Spleen (tissue), 11 donors: ENCODE measurements around the gene FAAP100. TPM values are rescaled to one million over a fixed set of nuclear protein-coding genes. Genes with fewer than 3 reads are reported as not detected.

Experiments used
- DNase-seq: peaks from one replicate; pipeline ENCODE4 v3.0.0-alpha.2; 2020
- H3K27ac ChIP-seq, 8 donors: fragments of 200-600 bp; sonication (generic) in 7 of 8; 1 replicate in 4 of 8; 2 replicates in 4 of 8; pipeline versions ENCODE4 v1.5.0 to v1.8.0; 2016 to 2021; ENCODE audit warnings: inconsistent platforms in 4 of 8, mild to moderate bottlenecking in 4 of 8, moderate library complexity in 1 of 8
- H3K27me3 ChIP-seq, 7 donors: fragments of 200-600 bp; sonication (generic) in 6 of 7; replicated peaks in 1 of 7; 1 replicate in 4 of 7; 2 replicates in 3 of 7; pipeline versions ENCODE4 v1.5.0 to v1.8.0; 2016 to 2021; ENCODE audit warnings: inconsistent platforms in 3 of 7, mild to moderate bottlenecking in 1 of 7
- H3K36me3 ChIP-seq, 6 donors: fragments of 200-600 bp; sonication (generic) in 5 of 6; 1 replicate in 4 of 6; 2 replicates in 2 of 6; pipeline versions ENCODE4 v1.5.0 to v1.8.0; 2016 to 2021; ENCODE audit warnings: inconsistent platforms in 2 of 6
- H3K4me1 ChIP-seq, 6 donors: fragments of 200-600 bp; sonication (generic) in 5 of 6; 1 replicate in 3 of 6; 2 replicates in 3 of 6; pipeline versions ENCODE4 v1.5.0 to v1.8.0; 2016 to 2021; ENCODE audit warnings: inconsistent platforms in 3 of 6
- H3K4me3 ChIP-seq, 8 donors: fragments of 200-600 bp; sonication (generic) in 7 of 8; 1 replicate in 4 of 8; 2 replicates in 4 of 8; pipeline versions ENCODE4 v1.5.0 to v1.8.0; 2016 to 2021; ENCODE audit warnings: inconsistent platforms in 4 of 8, mild to moderate bottlenecking in 4 of 8, moderate library complexity in 2 of 8
- H3K9me3 ChIP-seq, 8 donors: fragments of 200-600 bp; sonication (generic) in 7 of 8; 1 replicate in 4 of 8; 2 replicates in 4 of 8; pipeline versions ENCODE4 v1.5.0 to v1.8.0; 2016 to 2021; ENCODE audit warnings: inconsistent platforms in 4 of 8
- CTCF ChIP-seq, 11 experiments: fragments of 200-600 bp in 7 of 11; fragments of 450-650 bp in 4 of 11; sonication (generic) in 4 of 11; IDR thresholded peaks in 8 of 11; conservative IDR thresholded peaks in 3 of 11; 1 replicate in 7 of 11; 2 replicates in 4 of 11; pipeline versions ENCODE4 v1.4.0 to v1.8.0; 2016 to 2021; ENCODE audit warnings: antibody characterized with exemption in 11 of 11, inconsistent platforms in 4 of 11, mild to moderate bottlenecking in 1 of 11
- POLR2A ChIP-seq, 3 donors: fragments of 450-650 bp; IDR thresholded peaks; one replicate each; pipeline ENCODE4 v1.5.1; 2017; ENCODE audit warnings: antibody characterized with exemption in 3 of 3, mild to moderate bottlenecking in 1 of 3
- POLR2AphosphoS5 ChIP-seq, 3 donors: sonication (generic); formaldehyde crosslinking; IDR thresholded peaks; one replicate each; pipeline ENCODE4 v1.5.1; 2017; ENCODE audit warnings: antibody characterized with exemption in 3 of 3
- WGBS, 5 donors: extraction: QIAGEN DNeasy Blood & Tissue Kit in 3 of 5; methylation state at CpG; one replicate each; pipeline versions ENCODE4 v1.1.5 to v1.1.7; 2013 to 2018; 5-methylcytosine and 5-hydroxymethylcytosine counted together
- intact Hi-C: fragments of 100-400 bp; cut with DNase I; formaldehyde crosslinking; loops from one replicate; pipeline ENCODE4 v1.15.0; 2023; ENCODE audit warnings: low total_unique reads
- polyA plus RNA-seq, 3 donors: library from polyadenylated mRNA; stranded (reverse); fragments of 200-250 nt; gene quantifications; one replicate each; pipeline ENCODE4 v1.2.1, GENCODE V29; 2013
- total RNA-seq, 7 donors: library from RNA; depleted of rRNA in 3 of 7; stranded (reverse); fragments of >200 nt in 3 of 7; fragmentation: NEBNext Ultra II Directional in 4 of 7; extraction: Animal tissue kit (Norgen Biotek cat#: 25700) in 4 of 7; gene quantifications; one replicate each; pipeline versions ENCODE4 v1.1.0 to v1.2.1, GENCODE V29; 2016 to 2021
- donor health status: healthy with polysubstance abuse.
- donor health status: DM: no; HTN: no; CAD: no; lungs with moderate emphysema.
- donor health status: DM: no; HTN: no; CAD: no.
- donor health status: Bipolar disorder and iron deficiency.
- donor health status: healthy.
- donor health status: DM: no; HTN: no; CAD: no.
- donor health status: DM: yes; HTN: yes; CAD: no.

FAAP100 gene
- total and polyA plus RNA-seq, 10 donors = 32.2 to 77.2 (median 50.9) TPM

- peaks cover 3 to 100% (median 51%) of the 10 kb centered on the region in 6 donors for H3K36me3 ChIP-seq
- intact Hi-C loops = no loop called here
- no peak overlapping the region for H3K27ac ChIP-seq
- no peaks in the 10 kb centered on the region for H3K27me3 ChIP-seq
- WGBS, 5 donors = 90 to 97% (median 93%) methylated on average over 3 of the region's 3 CpGs
- no peak for DNase-seq
- no peak overlapping the region for H3K4me3 ChIP-seq
- TF ChIP-seq POLR2AphosphoS5 (IDR thresholded peaks at IDR 0.05) (no peak), POLR2A (IDR thresholded peaks at IDR 0.05) (no peak), CTCF (IDR thresholded peaks at IDR 0.05 in 8 of 11, conservative IDR thresholded peaks at IDR 0.05 in 3 of 11) (no peak)
- peaks cover 0 to 46% (median 14%) of the 10 kb centered on the region in 6 donors for H3K4me1 ChIP-seq
- no peaks in the 10 kb centered on the region for H3K9me3 ChIP-seq
Measured at GRCh38 chr17:81575836-81576235, 23.7 kb upstream of the FAAP100 start.

- TF ChIP-seq POLR2A (IDR thresholded peaks at IDR 0.05) = no peak
- TF ChIP-seq POLR2AphosphoS5 (IDR thresholded peaks at IDR 0.05) = no peak
- no peak for TF ChIP-seq CTCF (IDR thresholded peaks at IDR 0.05 in 8 of 11, conservative IDR thresholded peaks at IDR 0.05 in 3 of 11)
- peaks cover 0 to 42% (median 14%) of the 10 kb centered on the region in 6 donors for H3K4me1 ChIP-seq
- H3K9me3 ChIP-seq = no peaks in the 10 kb centered on the region
- H3K36me3 ChIP-seq = peaks cover 3 to 100% (median 57%) of the 10 kb centered on the region in 6 donors
- intact Hi-C loops = no loop called here
- no peak overlapping the region for H3K4me3 ChIP-seq
- 81 to 96% (median 92%) methylated on average over 7 to 8 of the region's 8 CpGs for WGBS, 5 donors
- no peak overlapping the region for H3K27ac ChIP-seq
- H3K27me3 ChIP-seq = no peaks in the 10 kb centered on the region
- no peak for DNase-seq
Measured at GRCh38 chr17:81574643-81574956, 22.4 kb upstream of the FAAP100 start.

GRCh38 chr17:81573794-81574642 is 21.9 kb upstream of the FAAP100 start:
- Histone ChIP-seq H3K4me1 (peaks cover 0 to 36% (median 14%) of the 10 kb centered on the region in 6 donors), H3K27ac (no peak overlapping the region), H3K27me3 (no peaks in the 10 kb centered on the region), H3K4me3 (no peak overlapping the region), H3K36me3 (peaks cover 3 to 100% (median 62%) of the 10 kb centered on the region in 6 donors), H3K9me3 (no peaks in the 10 kb centered on the region)
- no peak for TF ChIP-seq CTCF (IDR thresholded peaks at IDR 0.05 in 8 of 11, conservative IDR thresholded peaks at IDR 0.05 in 3 of 11)
- no peak for TF ChIP-seq POLR2AphosphoS5 (IDR thresholded peaks at IDR 0.05)
- no peak for TF ChIP-seq POLR2A (IDR thresholded peaks at IDR 0.05)
- intact Hi-C loops = no loop called here
- DNase-seq = no peak
- WGBS, 5 donors = 90 to 95% (median 92%) methylated on average over 16 to 17 of the region's 17 CpGs

- H3K4me1 ChIP-seq = peaks cover 0 to 25% (median 9%) of the 10 kb centered on the region in 6 donors
- H3K4me3 ChIP-seq = no peak overlapping the region
- H3K27ac ChIP-seq = no peak overlapping the region
- H3K27me3 ChIP-seq = no peaks in the 10 kb centered on the region
- H3K36me3 ChIP-seq = peaks cover 3 to 100% (median 71%) of the 10 kb centered on the region in 6 donors
- TF ChIP-seq POLR2A (IDR thresholded peaks at IDR 0.05) (no peak), POLR2AphosphoS5 (IDR thresholded peaks at IDR 0.05) (no peak), CTCF (IDR thresholded peaks at IDR 0.05 in 8 of 11, conservative IDR thresholded peaks at IDR 0.05 in 3 of 11) (no peak)
- 93 to 96% (median 95%) methylated on average over 12 of the region's 12 CpGs for WGBS, 5 donors
- DNase-seq = no peak
- no peaks in the 10 kb centered on the region for H3K9me3 ChIP-seq
- intact Hi-C loops = no loop called here
Measured at GRCh38 chr17:81572563-81573168, 20.5 kb upstream of the FAAP100 start.
